ENCODE measurements around the gene CEP76.
"Not testable (repeated sequence)": the region's sequence is repeated elsewhere in the genome, so short reads cannot be mapped to it uniquely, and the experiment has no call there.

The CEP76 gene

DNA sequence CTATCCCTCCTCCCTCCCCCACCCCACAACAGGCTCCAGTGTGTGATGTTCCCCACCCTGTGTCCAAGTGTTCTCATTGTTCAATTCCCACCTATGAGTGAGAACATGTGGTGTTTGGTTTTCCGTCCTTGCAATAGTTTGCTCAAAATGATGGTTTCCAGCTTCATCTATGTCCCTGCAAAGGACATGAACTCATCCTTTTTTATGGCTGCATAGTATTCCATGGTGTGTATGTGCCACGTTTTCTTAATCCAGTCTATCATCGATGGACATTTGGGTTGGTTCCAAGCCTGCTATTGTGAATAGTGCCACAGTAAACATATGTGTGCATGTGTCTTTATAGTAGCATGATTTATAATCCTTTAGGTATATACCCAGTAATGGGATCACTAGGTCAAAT lies 75.3 kb downstream of the CEP76 start:
- WGBS, 2 experiments (ENCODE audit: insufficient coverage in 2 of 2), result 100% methylated on average over 2 of the region's 3 CpGs; no CpG with 5 or more reads in 1 of the 2 experiments
- H3K27ac ChIP-seq (ENCODE audit: low read depth, low read length, severe bottlenecking); H3K9me3 ChIP-seq (ENCODE audit: control insufficient read depth, low read length); H3K4me1 ChIP-seq (ENCODE audit: control insufficient read depth, insufficient read depth, low read length, poor library complexity, severe bottlenecking); H3K36me3 ChIP-seq (ENCODE audit: control insufficient read depth, insufficient read depth, low read length); H3K4me3 ChIP-seq (ENCODE audit: extremely low read depth, insufficient read depth, low read length, poor library complexity, severe bottlenecking): not testable (repeated sequence)

DNA sequence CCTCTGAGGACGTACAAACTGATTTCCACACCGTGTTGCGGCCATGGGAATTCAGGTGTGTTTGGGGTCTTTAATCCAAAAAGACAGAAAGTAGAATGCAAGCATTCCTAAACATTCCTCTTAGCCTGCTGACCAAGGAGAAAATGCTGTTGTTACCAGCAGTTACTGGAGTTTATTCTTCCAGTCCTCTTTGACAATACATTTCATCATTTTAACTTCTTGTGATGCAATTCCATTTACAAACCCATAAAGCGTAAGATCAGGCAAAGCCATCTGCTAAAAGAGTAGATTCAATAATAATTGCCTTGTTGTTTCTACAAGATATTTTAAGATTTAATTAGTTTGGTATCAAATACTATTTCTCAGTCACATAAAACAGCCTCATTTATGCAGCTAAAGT lies 77.3 kb downstream of the CEP76 start:
- Histone ChIP-seq H3K27ac (ENCODE audit: low read depth, low read length, severe bottlenecking) (no peak overlapping the region), H3K36me3 (ENCODE audit: control insufficient read depth, insufficient read depth, low read length) (peaks cover 4% of the 10 kb centered on the region), H3K9me3 (ENCODE audit: control insufficient read depth, low read length) (no peaks in the 10 kb centered on the region), H3K4me3 (ENCODE audit: extremely low read depth, insufficient read depth, low read length, poor library complexity, severe bottlenecking) (no peak overlapping the region), H3K4me1 (ENCODE audit: control insufficient read depth, insufficient read depth, low read length, poor library complexity, severe bottlenecking) (no peaks in the 10 kb centered on the region)
- 100% methylated on average over 2 of the region's 4 CpGs for WGBS, 2 experiments (ENCODE audit: insufficient coverage in 2 of 2)
